ENCODE measurements around the gene ADRA1B.

DNA sequence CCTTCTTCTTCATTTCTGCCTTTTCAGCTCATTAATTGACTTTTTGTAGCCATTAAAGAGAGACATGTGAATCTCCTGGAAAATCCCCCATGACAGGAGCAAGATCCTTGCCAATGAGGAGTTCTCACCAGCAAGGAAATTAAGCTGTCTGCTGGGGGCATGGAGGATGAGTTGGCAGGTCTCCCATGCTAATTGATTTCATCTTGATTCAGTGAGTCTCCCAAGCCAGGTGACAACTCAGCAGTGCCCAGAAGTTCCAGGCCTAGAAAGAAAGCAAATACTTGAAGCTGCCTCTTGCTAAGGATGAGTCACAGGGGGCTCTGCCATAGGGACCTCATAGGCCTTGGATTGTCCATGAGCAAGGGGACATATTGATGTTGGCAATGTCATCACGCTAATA lies 30.0 kb upstream of the ADRA1B start:
- TF ChIP-seq POLR2A (IDR thresholded peaks at IDR 0.05; ENCODE audit: low read length) (no peak), GATA1 (IDR thresholded peaks at IDR 0.05; ENCODE audit: low read depth, low read length) (no peak)
